Activated CD4-positive, alpha-beta memory T cell treated with anti-CD3 and anti-CD28 coated beads, Interleukin-2, amount 10 ng/mL, durations not matched to agents 7 days and 5 days (primary cell): ENCODE measurements around the gene BCL6B. TPM values are rescaled to one million over a fixed set of nuclear protein-coding genes. Genes with fewer than 3 reads are reported as not detected.
"Not testable (repeated sequence)": the region's sequence is repeated elsewhere in the genome, so short reads cannot be mapped to it uniquely, and the experiment has no call there.

Experiments used
- CTCF ChIA-PET: fragments of 350-600 bp; sonication (Branson Sonifier 250); formaldehyde crosslinking; loops from one replicate; lab custom pipeline; 2021; ENCODE audit warnings: antibody characterized with exemption, inconsistent platforms; lab: Charles Lee
- POLR2A ChIA-PET: fragments of 350-600 bp; sonication (Branson Sonifier 250); formaldehyde crosslinking; loops from one replicate; lab custom pipeline; 2021; ENCODE audit warnings: antibody characterized with exemption; lab: Charles Lee
- DNase-seq: peaks from one replicate; pipeline ENCODE4 v3.0.0-alpha.2; 2020
- H3K27ac Mint-ChIP-seq: one replicate; pipeline ENCODE4 v1.8.0; 2021; ENCODE audit warnings: mild to moderate bottlenecking, mixed read lengths
- H3K27me3 Mint-ChIP-seq: one replicate; pipeline ENCODE4 v1.8.0; 2021; ENCODE audit warnings: mixed read lengths
- H3K36me3 Mint-ChIP-seq: one replicate; pipeline ENCODE4 v1.8.0; 2021; ENCODE audit warnings: low read depth, mixed read lengths
- H3K4me1 Mint-ChIP-seq: one replicate; pipeline ENCODE4 v1.8.0; 2021; ENCODE audit warnings: mixed read lengths
- H3K4me3 Mint-ChIP-seq: one replicate; pipeline ENCODE4 v1.8.0; 2021; ENCODE audit warnings: mild to moderate bottlenecking, mixed read lengths
- H3K9me3 Mint-ChIP-seq: one replicate; pipeline ENCODE4 v1.8.0; 2021; ENCODE audit warnings: mixed read lengths
- total RNA-seq, 2 experiments: library from RNA; stranded (reverse); gene quantifications; one replicate each; pipeline ENCODE4 v1.2.3, GENCODE V29; 2021

The BCL6B gene
- total RNA-seq, 2 experiments from 2014 or later = 0.80 to 0.88 TPM

GRCh38 chr17:7047566-7047965, 24.7 kb downstream of the BCL6B start:
- Mint-ChIP-seq H3K27me3 (peaks cover 16% of the 10 kb centered on the region), H3K27ac (no peak overlapping the region), H3K9me3 (no peaks in the 10 kb centered on the region), H3K36me3 (no peaks in the 10 kb centered on the region), H3K4me3 (peak overlapping the region; percentile 38), H3K4me1 (peaks cover 29% of the 10 kb centered on the region)
- POLR2A ChIA-PET = interaction anchor here (0.6 to 1.3 kb wide), 2 partner anchors 12 to 32 kb away, joined by 3 to 5 read pairs; partner anchors contain the start of gene SLC16A13
- CTCF ChIA-PET = interaction anchor here (0.7 to 13.6 kb wide), 7 partner anchors 12 to 248 kb away, joined by 3 to 290 read pairs (median 5); partner anchors contain the start of gene SLC16A13
- no peak for DNase-seq

GRCh38 chr17:7048968-7049367, 26.1 kb downstream of the BCL6B start:
- ChIA-PET CTCF (interaction anchor here (13.6 kb wide), 1 partner anchor 88 kb away, joined by 290 read pairs; no protein-coding TSS in a partner anchor), POLR2A (interaction anchor here (0.9 kb wide), 1 partner anchor 170 kb away, joined by 3 read pairs; the partner anchor contains the start of gene DLG4)

GRCh38 chr17:7050583-7050982, 27.7 kb downstream of the BCL6B start:
- H3K27me3 Mint-ChIP-seq, POLR2A ChIA-PET: not testable (repeated sequence)

More at GRCh38 chr17:7048968-7049367, 26.1 kb downstream of the BCL6B start:
- no peak overlapping the region for H3K27ac Mint-ChIP-seq
- H3K9me3 Mint-ChIP-seq = no peaks in the 10 kb centered on the region
- H3K4me3 Mint-ChIP-seq = no peak overlapping the region
- H3K4me1 Mint-ChIP-seq = peaks cover 19% of the 10 kb centered on the region
- no peak for DNase-seq
- no peaks in the 10 kb centered on the region for H3K36me3 Mint-ChIP-seq
- H3K27me3 Mint-ChIP-seq = peaks cover 10% of the 10 kb centered on the region

GRCh38 chr17:7056386-7056785, 33.5 kb downstream of the BCL6B start:
- no peak overlapping the region for H3K4me3 Mint-ChIP-seq
- no peaks in the 10 kb centered on the region for H3K36me3 Mint-ChIP-seq
- DNase-seq = no peak
- ChIA-PET CTCF (interaction anchor here (0.7 to 13.6 kb wide), 2 partner anchors 80 to 121 kb away, joined by 5 to 290 read pairs; no protein-coding TSS in a partner anchor), POLR2A (no interaction called here)
- H3K27ac Mint-ChIP-seq = no peak overlapping the region
- peaks cover 10% of the 10 kb centered on the region for H3K27me3 Mint-ChIP-seq
- H3K4me1 Mint-ChIP-seq = peaks cover 5% of the 10 kb centered on the region
- no peaks in the 10 kb centered on the region for H3K9me3 Mint-ChIP-seq

More at GRCh38 chr17:7050583-7050982, 27.7 kb downstream of the BCL6B start:
- DNase-seq, H3K36me3 Mint-ChIP-seq, H3K27ac Mint-ChIP-seq, H3K4me3 Mint-ChIP-seq, H3K9me3 Mint-ChIP-seq: not testable (repeated sequence)
- CTCF ChIA-PET = interaction anchor here (0.8 to 13.6 kb wide), 4 partner anchors 8 to 127 kb away, joined by 3 to 290 read pairs (median 4); no protein-coding TSS in a partner anchor
- H3K4me1 Mint-ChIP-seq = peaks cover 18% of the 10 kb centered on the region

GRCh38 chr17:7058831-7059447, 36.1 kb downstream of the BCL6B start:
- no peak overlapping the region for H3K4me3 Mint-ChIP-seq
- H3K4me1 Mint-ChIP-seq = peaks cover 7% of the 10 kb centered on the region
- H3K36me3 Mint-ChIP-seq = no peaks in the 10 kb centered on the region
- H3K27ac Mint-ChIP-seq = no peak overlapping the region
- DNase-seq = no peak
- peaks cover 17% of the 10 kb centered on the region for H3K27me3 Mint-ChIP-seq
- ChIA-PET POLR2A (no interaction called here), CTCF (no interaction called here)
- no peaks in the 10 kb centered on the region for H3K9me3 Mint-ChIP-seq

GRCh38 chr17:7060165-7060891, 37.5 kb downstream of the BCL6B start:
- POLR2A ChIA-PET = no interaction called here

GRCh38 chr17:7063518-7064094, 40.8 kb downstream of the BCL6B start:
- Mint-ChIP-seq H3K9me3 (peaks cover 12% of the 10 kb centered on the region), H3K4me1 (peaks cover 7% of the 10 kb centered on the region), H3K36me3 (peaks cover 5% of the 10 kb centered on the region), H3K27ac (no peak overlapping the region), H3K4me3 (no peak overlapping the region), H3K27me3 (peaks cover 21% of the 10 kb centered on the region)
- no peak for DNase-seq
- CTCF ChIA-PET = no interaction called here
- POLR2A ChIA-PET = no interaction called here

More at GRCh38 chr17:7060165-7060891, 37.5 kb downstream of the BCL6B start:
- Mint-ChIP-seq H3K36me3 (no peaks in the 10 kb centered on the region), H3K4me3 (no peak overlapping the region), H3K9me3 (no peaks in the 10 kb centered on the region), H3K27ac (peak overlapping the region; percentile 16), H3K4me1 (peaks cover 7% of the 10 kb centered on the region), H3K27me3 (peaks cover 19% of the 10 kb centered on the region)
- CTCF ChIA-PET = interaction anchor here (1.1 to 1.2 kb wide), 2 partner anchors 116 to 149 kb away, joined by 3 read pairs; no protein-coding TSS in a partner anchor
- no peak for DNase-seq

GRCh38 chr17:7064261-7064660, 41.4 kb downstream of the BCL6B start:
- Mint-ChIP-seq H3K9me3 (peaks cover 17% of the 10 kb centered on the region), H3K4me3 (no peak overlapping the region), H3K4me1 (peaks cover 7% of the 10 kb centered on the region), H3K27ac (no peak overlapping the region), H3K36me3 (peaks cover 6% of the 10 kb centered on the region), H3K27me3 (peaks cover 21% of the 10 kb centered on the region)
- no peak for DNase-seq
- ChIA-PET CTCF (no interaction called here), POLR2A (interaction anchor here (0.6 kb wide), 1 partner anchor 86 kb away, joined by 3 read pairs; no protein-coding TSS in a partner anchor)

GRCh38 chr17:7067198-7067597, 44.3 kb downstream of the BCL6B start:
- peaks cover 1% of the 10 kb centered on the region for H3K4me1 Mint-ChIP-seq
- peaks cover 22% of the 10 kb centered on the region for H3K27me3 Mint-ChIP-seq
- H3K27ac Mint-ChIP-seq = no peak overlapping the region
- H3K4me3 Mint-ChIP-seq = no peak overlapping the region
- H3K9me3 Mint-ChIP-seq = peaks cover 18% of the 10 kb centered on the region
- no peak for DNase-seq
- peaks cover 6% of the 10 kb centered on the region for H3K36me3 Mint-ChIP-seq
- ChIA-PET POLR2A (no interaction called here), CTCF (no interaction called here)

GRCh38 chr17:7068268-7068667, 45.4 kb downstream of the BCL6B start:
- no peak overlapping the region for H3K4me3 Mint-ChIP-seq
- ChIA-PET CTCF (no interaction called here), POLR2A (no interaction called here)
- no peak for DNase-seq
- H3K27ac Mint-ChIP-seq = no peak overlapping the region
- H3K27me3 Mint-ChIP-seq = peaks cover 23% of the 10 kb centered on the region
- peaks cover 18% of the 10 kb centered on the region for H3K9me3 Mint-ChIP-seq
- H3K4me1 Mint-ChIP-seq = no peaks in the 10 kb centered on the region
- H3K36me3 Mint-ChIP-seq = peaks cover 6% of the 10 kb centered on the region

GRCh38 chr17:7070712-7071111, 47.9 kb downstream of the BCL6B start:
- Mint-ChIP-seq H3K4me3 (no peak overlapping the region), H3K4me1 (no peaks in the 10 kb centered on the region), H3K27ac (no peak overlapping the region), H3K36me3 (peaks cover 6% of the 10 kb centered on the region), H3K27me3 (peaks cover 20% of the 10 kb centered on the region), H3K9me3 (peaks cover 18% of the 10 kb centered on the region)
- DNase-seq = no peak
- CTCF ChIA-PET = interaction anchor here (0.6 kb wide), 1 partner anchor 62 kb away, joined by 3 read pairs; no protein-coding TSS in a partner anchor
- POLR2A ChIA-PET = no interaction called here

- Mint-ChIP-seq H3K27ac (no peak overlapping the region), H3K9me3 (peaks cover 13% of the 10 kb centered on the region), H3K4me3 (no peak overlapping the region), H3K27me3 (peaks cover 20% of the 10 kb centered on the region), H3K36me3 (peaks cover 6% of the 10 kb centered on the region), H3K4me1 (no peaks in the 10 kb centered on the region)
- no peak for DNase-seq
- CTCF ChIA-PET = no interaction called here
- POLR2A ChIA-PET = no interaction called here
Measured at GRCh38 chr17:7072406-7072805, 49.6 kb downstream of the BCL6B start.
